Mesenchymal stem cell (in vitro differentiated cells and primary cell): ENCODE measurements around the gene RUFY3.
"Not testable (repeated sequence)": the region's sequence is repeated elsewhere in the genome, so short reads cannot be mapped to it uniquely, and the experiment has no call there.

Source experiments
- DNase-seq: peaks from one replicate; pipeline ENCODE4 v3.0.0-alpha.2; 2013
- H2AFZ ChIP-seq: one replicate; pipeline ENCODE4 v1.6.1; 2013; ENCODE audit warnings: low read depth, mild to moderate bottlenecking, control low read depth, inconsistent platforms, low read length, moderate library complexity
- H2AK5ac ChIP-seq: 2 replicates; pipeline ENCODE4 v1.6.1; 2013; ENCODE audit warnings: low read length, moderate library complexity, mild to moderate bottlenecking, inconsistent platforms; ENCODE audit not compliant: severe bottlenecking
- H2BK120ac ChIP-seq: one replicate; pipeline ENCODE4 v1.6.1; 2013; ENCODE audit warnings: low read depth, mild to moderate bottlenecking, inconsistent platforms, low read length, moderate library complexity
- H2BK12ac ChIP-seq, 2 experiments: one replicate each; pipeline ENCODE4 v1.6.1; 2013; ENCODE audit warnings: inconsistent platforms in 2 of 2, low read length in 2 of 2, mild to moderate bottlenecking in 2 of 2, moderate library complexity in 2 of 2, control low read depth in 1 of 2
- H2BK15ac ChIP-seq: one replicate; pipeline ENCODE4 v1.6.1; 2013; ENCODE audit warnings: mild to moderate bottlenecking, low read depth, inconsistent platforms; ENCODE audit not compliant: poor library complexity, severe bottlenecking
- H2BK5ac ChIP-seq: 2 replicates; pipeline ENCODE4 v1.6.1; 2013; ENCODE audit warnings: low read depth, mild to moderate bottlenecking, low read length, control low read depth, inconsistent platforms; ENCODE audit not compliant: poor library complexity, severe bottlenecking
- H3K14ac ChIP-seq, 2 experiments: one replicate each; pipeline ENCODE4 v1.6.1; 2013; ENCODE audit warnings: inconsistent platforms in 2 of 2, low read length in 2 of 2, control low read depth in 1 of 2, mild to moderate bottlenecking in 1 of 2, moderate library complexity in 1 of 2
- H3K18ac ChIP-seq, 2 experiments: one replicate each; pipeline ENCODE4 v1.6.1; 2013; ENCODE audit warnings: inconsistent platforms in 2 of 2, low read length in 2 of 2, control low read depth in 1 of 2, low read depth in 1 of 2, mild to moderate bottlenecking in 1 of 2
- H3K23ac ChIP-seq, 2 experiments: one replicate each; pipeline ENCODE4 v1.6.1; 2013; ENCODE audit warnings: inconsistent platforms in 2 of 2, low read length in 2 of 2, mild to moderate bottlenecking in 2 of 2, moderate library complexity in 2 of 2, control low read depth in 1 of 2
- H3K27ac ChIP-seq: 2 replicates; pipeline ENCODE4 v1.5.1; 2013; ENCODE audit warnings: mild to moderate bottlenecking, moderate library complexity, low read length, control low read depth, inconsistent platforms; ENCODE audit not compliant: poor library complexity, severe bottlenecking
- H3K27me3 ChIP-seq, 2 experiments: 2 replicates each; pipeline versions ENCODE4 v1.6.1 to v1.7.0; 2013; ENCODE audit warnings: low read length in 2 of 2, mild to moderate bottlenecking in 2 of 2, moderate library complexity in 2 of 2, control low read depth in 1 of 2, inconsistent platforms in 1 of 2; ENCODE audit not compliant: control insufficient read depth in 1 of 2, insufficient read depth in 1 of 2
- H3K36me3 ChIP-seq, 2 experiments: 2 replicates each; pipeline versions ENCODE4 v1.6.1 to v1.7.0; 2013; ENCODE audit warnings: low read length in 2 of 2, control low read depth in 1 of 2, inconsistent platforms in 1 of 2, low read depth in 1 of 2, mild to moderate bottlenecking in 1 of 2; ENCODE audit not compliant: insufficient read depth in 2 of 2, control insufficient read depth in 1 of 2
- H3K4ac ChIP-seq, 2 experiments: one replicate each; pipeline ENCODE4 v1.6.1; 2013; ENCODE audit warnings: inconsistent platforms in 2 of 2, low read length in 2 of 2, mild to moderate bottlenecking in 2 of 2, moderate library complexity in 2 of 2, control low read depth in 1 of 2, low read depth in 1 of 2
- H3K4me1 ChIP-seq: 2 replicates; pipeline ENCODE4 v1.6.1; 2013; ENCODE audit warnings: low read depth, low read length, control low read depth; ENCODE audit not compliant: control insufficient read depth, insufficient read depth
- H3K4me2 ChIP-seq: 2 replicates; pipeline ENCODE4 v1.6.1; 2013; ENCODE audit warnings: low read length, mild to moderate bottlenecking, inconsistent platforms; ENCODE audit not compliant: poor library complexity, severe bottlenecking
- H3K4me3 ChIP-seq, 2 experiments: 2 replicates each; pipeline versions ENCODE4 v1.5.1 to v1.7.0; 2013; ENCODE audit warnings: low read length in 2 of 2, mild to moderate bottlenecking in 2 of 2, control low read depth in 1 of 2, low read depth in 1 of 2; ENCODE audit not compliant: insufficient read depth in 1 of 2
- H3K79me1 ChIP-seq: replicated peaks from 2 replicates; pipeline ENCODE4 v1.6.1; 2013; ENCODE audit warnings: mild to moderate bottlenecking, control low read depth, low read length, inconsistent platforms; ENCODE audit not compliant: poor library complexity, severe bottlenecking
- H3K9ac ChIP-seq: 2 replicates; pipeline ENCODE4 v1.7.0; 2013; ENCODE audit warnings: mild to moderate bottlenecking, low read length, moderate library complexity
- H3K9me3 ChIP-seq: 2 replicates; pipeline ENCODE4 v1.7.0; 2013; ENCODE audit warnings: mild to moderate bottlenecking, low read length; ENCODE audit not compliant: control insufficient read depth
- H4K8ac ChIP-seq: one replicate; pipeline ENCODE4 v1.6.1; 2013; ENCODE audit warnings: inconsistent platforms, mild to moderate bottlenecking, low read length, moderate library complexity
- H4K91ac ChIP-seq: one replicate; pipeline ENCODE4 v1.6.1; 2013; ENCODE audit warnings: mild to moderate bottlenecking, low read length, inconsistent platforms
- WGBS: methylation state at CpG from one replicate; pipeline ENCODE4 v1.1.7; 2013; ENCODE audit warnings: mixed read lengths; 5-methylcytosine and 5-hydroxymethylcytosine counted together

Gene RUFY3

DNA sequence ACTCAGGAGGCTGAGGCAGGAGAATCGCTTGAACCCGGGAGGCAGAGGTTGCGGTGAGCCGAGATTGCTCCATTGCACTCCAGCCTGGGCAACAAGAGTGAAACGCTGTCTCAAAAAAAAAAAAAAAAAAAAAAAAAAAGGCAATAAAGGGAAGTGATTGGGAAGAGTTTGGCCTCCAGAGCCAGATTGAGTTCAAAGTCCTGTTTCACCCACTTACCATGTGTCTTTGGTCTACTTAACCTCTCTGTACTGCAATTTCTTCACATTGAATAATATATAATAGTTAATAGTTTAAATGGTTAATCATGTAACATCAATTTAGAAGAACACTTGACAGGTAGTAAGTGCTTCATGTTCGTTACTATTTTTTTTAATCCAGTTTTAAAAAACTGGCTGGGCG lies 27.1 kb upstream of the RUFY3 start:
- not testable (repeated sequence) for H3K9ac ChIP-seq, H4K8ac ChIP-seq

DNA sequence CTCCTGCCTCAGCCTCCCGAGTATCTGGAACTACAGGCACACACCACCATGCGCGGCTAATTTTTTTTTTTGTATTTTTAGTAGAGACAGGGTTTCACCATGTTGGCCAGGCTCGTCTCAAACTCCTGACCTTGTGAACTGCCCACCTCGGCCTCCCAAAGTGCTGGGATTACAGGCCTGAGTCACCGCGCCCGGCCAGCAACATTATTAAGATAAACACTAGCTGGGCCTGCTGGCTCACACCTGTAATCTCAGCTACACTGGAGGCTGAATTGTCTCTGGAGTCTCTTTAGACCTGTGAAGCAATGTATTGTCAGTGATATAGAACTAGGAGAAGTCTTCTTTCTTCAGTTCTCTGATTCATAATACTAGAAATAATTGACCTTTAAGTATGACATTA lies 23.3 kb upstream of the RUFY3 start:
- H2AFZ ChIP-seq, H3K14ac ChIP-seq, H3K9me3 ChIP-seq, H3K18ac ChIP-seq, H4K8ac ChIP-seq, H3K9ac ChIP-seq, H2BK5ac ChIP-seq, H3K27me3 ChIP-seq, H3K79me1 ChIP-seq, H3K4ac ChIP-seq, H3K4me3 ChIP-seq, H3K36me3 ChIP-seq, H2BK120ac ChIP-seq, H3K4me2 ChIP-seq, H3K27ac ChIP-seq, H2BK12ac ChIP-seq, H2AK5ac ChIP-seq, H2BK15ac ChIP-seq, H3K4me1 ChIP-seq, DNase-seq, H3K23ac ChIP-seq, H4K91ac ChIP-seq: not testable (repeated sequence)
- WGBS, result 78% methylated on average over 8 of the region's 8 CpGs

More for the DNA sequence above, 27.1 kb upstream of the RUFY3 start:
- not testable (repeated sequence) for H2AK5ac ChIP-seq, DNase-seq, H2AFZ ChIP-seq, H4K91ac ChIP-seq, H3K4me3 ChIP-seq, H3K18ac ChIP-seq, H2BK15ac ChIP-seq, H3K23ac ChIP-seq, H3K4ac ChIP-seq, H3K79me1 ChIP-seq, H3K4me1 ChIP-seq, H2BK12ac ChIP-seq, H3K27ac ChIP-seq, H2BK5ac ChIP-seq, H3K4me2 ChIP-seq, H2BK120ac ChIP-seq, H3K27me3 ChIP-seq, H3K9me3 ChIP-seq, H3K14ac ChIP-seq
- peaks cover 0 to 30% of the 10 kb centered on the region in 2 experiments for H3K36me3 ChIP-seq
- WGBS, result 98% methylated on average over 7 of the region's 7 CpGs

DNA sequence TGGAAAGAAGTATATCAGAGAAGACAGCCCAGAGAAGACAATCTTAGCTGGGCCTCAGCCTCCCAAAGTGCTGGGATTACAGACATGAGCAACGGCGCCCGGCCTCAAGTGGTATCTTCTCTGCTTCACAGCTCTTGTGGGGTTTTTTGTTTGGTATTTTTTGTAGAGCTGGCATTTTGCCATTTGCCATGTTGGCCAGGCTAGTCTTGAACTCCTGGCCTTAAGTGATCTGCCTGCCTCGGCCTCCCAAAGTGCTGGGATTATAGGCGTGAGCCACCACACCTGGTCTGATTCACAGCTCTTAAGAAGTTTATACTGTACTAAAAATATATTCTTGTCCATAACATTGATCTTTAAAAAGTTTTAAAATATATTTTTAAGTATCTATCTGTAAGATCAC lies 21.1 kb upstream of the RUFY3 start:
- H4K8ac ChIP-seq, result no peak overlapping the region
- H2BK5ac ChIP-seq, result no peak overlapping the region
- 82% methylated on average over 3 of the region's 5 CpGs for WGBS
- H3K23ac ChIP-seq, result no peak overlapping the region
- H2AK5ac ChIP-seq, result no peak overlapping the region
- H3K9me3 ChIP-seq, result no peaks in the 10 kb centered on the region
- no peak overlapping the region for H3K9ac ChIP-seq
- no peak overlapping the region for H3K27ac ChIP-seq
- no peaks in the 10 kb centered on the region for H3K27me3 ChIP-seq
- H3K79me1 ChIP-seq, result no peaks in the 10 kb centered on the region
- no peak for DNase-seq
- no peak overlapping the region for H2BK15ac ChIP-seq
- no peak overlapping the region for H2AFZ ChIP-seq
- no peak overlapping the region for H4K91ac ChIP-seq
- H2BK120ac ChIP-seq, result no peak overlapping the region
- no peak overlapping the region for H3K4me3 ChIP-seq
- no peaks in the 10 kb centered on the region for H3K4me1 ChIP-seq
- H3K14ac ChIP-seq, result no peak overlapping the region
- H2BK12ac ChIP-seq, result no peak overlapping the region
- no peak overlapping the region for H3K4me2 ChIP-seq
- H3K36me3 ChIP-seq, result peaks cover 0 to 3% of the 10 kb centered on the region in 2 experiments
- H3K18ac ChIP-seq, result no peak overlapping the region
- no peak overlapping the region for H3K4ac ChIP-seq

DNA sequence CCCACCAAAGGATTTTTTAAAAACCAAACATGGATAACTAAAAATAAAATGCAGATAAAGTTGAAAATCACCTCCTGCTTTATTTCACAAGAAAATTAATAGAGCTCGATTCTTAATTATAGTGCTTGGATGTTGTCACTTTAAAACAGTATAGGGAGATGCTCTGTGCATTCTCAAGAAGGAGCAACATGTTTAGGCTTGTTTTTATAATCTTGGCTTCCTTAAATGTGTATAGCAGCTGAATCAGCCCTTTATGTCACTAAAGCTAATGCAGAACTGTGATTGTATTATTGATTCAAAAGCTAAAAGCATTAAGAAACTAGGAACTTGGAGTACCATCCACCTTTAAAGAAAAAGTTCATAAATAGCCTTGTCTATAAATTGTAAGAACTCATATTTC lies 20.5 kb upstream of the RUFY3 start:
- Histone ChIP-seq H3K23ac (no peak overlapping the region), H2BK15ac (no peak overlapping the region), H4K91ac (no peak overlapping the region), H2BK12ac (no peak overlapping the region), H3K4me2 (no peak overlapping the region), H3K9me3 (no peaks in the 10 kb centered on the region), H3K18ac (no peak overlapping the region), H3K27me3 (no peaks in the 10 kb centered on the region), H3K36me3 (no peaks in the 10 kb centered on the region), H3K79me1 (no peaks in the 10 kb centered on the region), H3K9ac (no peak overlapping the region), H4K8ac (no peak overlapping the region), H2AK5ac (no peak overlapping the region), H2BK5ac (no peak overlapping the region), H2BK120ac (no peak overlapping the region), H2AFZ (no peak overlapping the region), H3K4me3 (no peak overlapping the region), H3K4me1 (no peaks in the 10 kb centered on the region), H3K14ac (no peak overlapping the region), H3K4ac (no peak overlapping the region), H3K27ac (no peak overlapping the region)
- DNase-seq, result no peak
- 100% methylated on average over 1 of the region's 1 CpG for WGBS
